ENCODE measurements around the gene SEMA6A. TPM values are rescaled to one million over a fixed set of nuclear protein-coding genes. Genes with fewer than 3 reads are reported as not detected.
A peak's percentile ranks its signal among the peaks of the same experiment; 100 is the strongest.

The SEMA6A gene
- total RNA-seq, 2 experiments from 2014 or later, result not detected

GRCh38 chr5:116557669-116558271 lies 16.9 kb downstream of the SEMA6A start:
- DNase-seq (ENCODE audit: low spot score), result peak; percentile 16
- no peak overlapping the region for H3K27ac ChIP-seq (ENCODE audit: low read depth, low read length, poor library complexity, severe bottlenecking)
- intact Hi-C loops (cut with micrococcal nuclease; ENCODE audit: unreplicated experiment), result loop anchor here (5.0 kb wide), 1 partner anchor 390 kb away; no protein-coding TSS in a partner anchor
- POLR2A ChIA-PET, result interaction anchor here (1.1 kb wide), 1 partner anchor 10 kb away, joined by 5 read pairs; no protein-coding TSS in a partner anchor
- H3K4me1 ChIP-seq (ENCODE audit: insufficient read depth, low read length, poor library complexity, severe bottlenecking), result no peaks in the 10 kb centered on the region
- no peaks in the 10 kb centered on the region for H4K20me1 ChIP-seq (ENCODE audit: insufficient read depth, low read length)
- TF ChIP-seq CTCF (conservative IDR thresholded peaks at IDR 0.05; ENCODE audit: low read length) (peak; percentile 79), EZH2phosphoT487 (IDR thresholded peaks at IDR 0.05; ENCODE audit: borderline replicate concordance, low read depth, low read length) (no peak)
- H3K79me2 ChIP-seq (ENCODE audit: insufficient read depth, low read depth, low read length), result no peaks in the 10 kb centered on the region
- BruUV-seq (replicated peaks), result no TSS peak
- no peaks in the 10 kb centered on the region for H3K9me2 ChIP-seq (ENCODE audit: insufficient read depth, low read length)
- CTCF ChIA-PET (ENCODE audit: unreplicated experiment), result no interaction called here
- H3K36me3 ChIP-seq (ENCODE audit: insufficient read depth, low read length), result no peaks in the 10 kb centered on the region
- H3K4me3 ChIP-seq (ENCODE audit: low read depth, low read length, poor library complexity, severe bottlenecking), result no peak overlapping the region
- no peak overlapping the region for H3K4me2 ChIP-seq (ENCODE audit: low read length)
- no peaks in the 10 kb centered on the region for H3K9me3 ChIP-seq (ENCODE audit: low read length)
- no peak overlapping the region for H2AFZ ChIP-seq (ENCODE audit: low read length)

- intact Hi-C loops (cut with micrococcal nuclease; ENCODE audit: unreplicated experiment), result loop anchor here (5.0 kb wide), 1 partner anchor 393 kb away; no protein-coding TSS in a partner anchor
- no peak overlapping the region for H3K4me2 ChIP-seq (ENCODE audit: low read length)
- no peak overlapping the region for H3K4me3 ChIP-seq (ENCODE audit: low read depth, low read length, poor library complexity, severe bottlenecking)
- H3K36me3 ChIP-seq (ENCODE audit: insufficient read depth, low read length), result no peaks in the 10 kb centered on the region
- H3K9me3 ChIP-seq (ENCODE audit: low read length), result no peaks in the 10 kb centered on the region
- no peak overlapping the region for H2AFZ ChIP-seq (ENCODE audit: low read length)
- BruUV-seq (replicated peaks), result no TSS peak
- H3K4me1 ChIP-seq (ENCODE audit: insufficient read depth, low read length, poor library complexity, severe bottlenecking), result no peaks in the 10 kb centered on the region
- TF ChIP-seq CTCF (conservative IDR thresholded peaks at IDR 0.05; ENCODE audit: low read length), result no peak
- no peak for TF ChIP-seq EZH2phosphoT487 (IDR thresholded peaks at IDR 0.05; ENCODE audit: borderline replicate concordance, low read depth, low read length)
- no peak for DNase-seq (ENCODE audit: low spot score)
- ChIA-PET CTCF (ENCODE audit: unreplicated experiment) (no interaction called here), POLR2A (no interaction called here)
- H4K20me1 ChIP-seq (ENCODE audit: insufficient read depth, low read length), result no peaks in the 10 kb centered on the region
- H3K79me2 ChIP-seq (ENCODE audit: insufficient read depth, low read depth, low read length), result no peaks in the 10 kb centered on the region
- H3K27ac ChIP-seq (ENCODE audit: low read depth, low read length, poor library complexity, severe bottlenecking), result no peak overlapping the region
- H3K9me2 ChIP-seq (ENCODE audit: insufficient read depth, low read length), result no peaks in the 10 kb centered on the region
These were observed 19.9 kb downstream of the SEMA6A start for GRCh38 chr5:116554764-116555163.

GRCh38 chr5:116553366-116553765 lies 21.3 kb downstream of the SEMA6A start:
- Histone ChIP-seq H3K79me2 (ENCODE audit: insufficient read depth, low read depth, low read length) (no peaks in the 10 kb centered on the region), H3K4me3 (ENCODE audit: low read depth, low read length, poor library complexity, severe bottlenecking) (no peak overlapping the region), H3K4me2 (ENCODE audit: low read length) (no peak overlapping the region), H3K9me2 (ENCODE audit: insufficient read depth, low read length) (no peaks in the 10 kb centered on the region), H3K9me3 (ENCODE audit: low read length) (no peaks in the 10 kb centered on the region), H3K36me3 (ENCODE audit: insufficient read depth, low read length) (no peaks in the 10 kb centered on the region), H3K4me1 (ENCODE audit: insufficient read depth, low read length, poor library complexity, severe bottlenecking) (no peaks in the 10 kb centered on the region), H2AFZ (ENCODE audit: low read length) (no peak overlapping the region), H3K27ac (ENCODE audit: low read depth, low read length, poor library complexity, severe bottlenecking) (no peak overlapping the region), H4K20me1 (ENCODE audit: insufficient read depth, low read length) (no peaks in the 10 kb centered on the region)
- ChIA-PET POLR2A (no interaction called here), CTCF (ENCODE audit: unreplicated experiment) (no interaction called here)
- no peak for DNase-seq (ENCODE audit: low spot score)
- TF ChIP-seq CTCF (conservative IDR thresholded peaks at IDR 0.05; ENCODE audit: low read length) (no peak), EZH2phosphoT487 (IDR thresholded peaks at IDR 0.05; ENCODE audit: borderline replicate concordance, low read depth, low read length) (no peak)
- intact Hi-C loops (cut with micrococcal nuclease; ENCODE audit: unreplicated experiment), result no loop called here
- BruUV-seq (replicated peaks), result no TSS peak
